ENCODE measurements around the gene TIMM17A.

The TIMM17A gene

GRCh38 chr1:201955009-201955728 is at the start of gene TIMM17A:
Gene TIMM17A, plus strand, starts transcription at chr1:201955503. Its CDS starts 24 bp downstream, at chr1:201955527.
- peak; percentile 96 for DNase-seq
- in situ Hi-C loops (cut with MboI; ENCODE audit: low pct_unique_long_range_greater_than_20kb, low sequenced_read_pairs), result loop anchor here (10.0 kb wide), 1 partner anchor 50 kb away; no protein-coding TSS in a partner anchor

GRCh38 chr1:201906336-201906735 is 49.0 kb upstream of the TIMM17A start:
- DNase-seq, result no peak

GRCh38 chr1:201907621-201908020 is 47.7 kb upstream of the TIMM17A start:
- DNase-seq, result no peak
- in situ Hi-C loops (cut with MboI; ENCODE audit: low pct_unique_long_range_greater_than_20kb, low sequenced_read_pairs), result loop anchor here (10.0 kb wide), 1 partner anchor 47 kb away; the partner anchor contains the start of gene TIMM17A

More at GRCh38 chr1:201906336-201906735, 49.0 kb upstream of the TIMM17A start:
- in situ Hi-C loops (cut with MboI; ENCODE audit: low pct_unique_long_range_greater_than_20kb, low sequenced_read_pairs), result loop anchor here (10.0 kb wide), 1 partner anchor 48 kb away; the partner anchor contains the start of gene TIMM17A

GRCh38 chr1:201911826-201912571 is 43.3 kb upstream of the TIMM17A start:
- in situ Hi-C loops (cut with MboI; ENCODE audit: low pct_unique_long_range_greater_than_20kb, low sequenced_read_pairs), result no loop called here
- DNase-seq, result no peak

GRCh38 chr1:201912832-201913231 is 42.5 kb upstream of the TIMM17A start:
- no peak for DNase-seq
- in situ Hi-C loops (cut with MboI; ENCODE audit: low pct_unique_long_range_greater_than_20kb, low sequenced_read_pairs), result no loop called here

- no peak for DNase-seq
- in situ Hi-C loops (cut with MboI; ENCODE audit: low pct_unique_long_range_greater_than_20kb, low sequenced_read_pairs), result no loop called here
Measured at GRCh38 chr1:201914456-201915235, 40.7 kb upstream of the TIMM17A start.

- in situ Hi-C loops (cut with MboI; ENCODE audit: low pct_unique_long_range_greater_than_20kb, low sequenced_read_pairs), result no loop called here
- DNase-seq, result no peak
Measured at GRCh38 chr1:201916649-201917249, 38.6 kb upstream of the TIMM17A start.

- in situ Hi-C loops (cut with MboI; ENCODE audit: low pct_unique_long_range_greater_than_20kb, low sequenced_read_pairs), result no loop called here
- DNase-seq, result no peak
Measured at GRCh38 chr1:201917362-201918033, 37.8 kb upstream of the TIMM17A start.

GRCh38 chr1:201918343-201918742 is 37.0 kb upstream of the TIMM17A start:
- no peak for DNase-seq
- in situ Hi-C loops (cut with MboI; ENCODE audit: low pct_unique_long_range_greater_than_20kb, low sequenced_read_pairs), result no loop called here

GRCh38 chr1:201921952-201922558 is 33.2 kb upstream of the TIMM17A start:
- in situ Hi-C loops (cut with MboI; ENCODE audit: low pct_unique_long_range_greater_than_20kb, low sequenced_read_pairs), result no loop called here
- no peak for DNase-seq

GRCh38 chr1:201925301-201925567 is 30.1 kb upstream of the TIMM17A start:
- no peak for DNase-seq
- in situ Hi-C loops (cut with MboI; ENCODE audit: low pct_unique_long_range_greater_than_20kb, low sequenced_read_pairs), result no loop called here

GRCh38 chr1:201925981-201926645 is 29.2 kb upstream of the TIMM17A start:
- in situ Hi-C loops (cut with MboI; ENCODE audit: low pct_unique_long_range_greater_than_20kb, low sequenced_read_pairs), result no loop called here
- no peak for DNase-seq

- DNase-seq, result no peak
- in situ Hi-C loops (cut with MboI; ENCODE audit: low pct_unique_long_range_greater_than_20kb, low sequenced_read_pairs), result no loop called here
Measured at GRCh38 chr1:201928266-201928665, 27.0 kb upstream of the TIMM17A start.

- in situ Hi-C loops (cut with MboI; ENCODE audit: low pct_unique_long_range_greater_than_20kb, low sequenced_read_pairs), result no loop called here
- no peak for DNase-seq
Measured at GRCh38 chr1:201930137-201930536, 25.2 kb upstream of the TIMM17A start.

- in situ Hi-C loops (cut with MboI; ENCODE audit: low pct_unique_long_range_greater_than_20kb, low sequenced_read_pairs), result no loop called here
- no peak for DNase-seq
Measured at GRCh38 chr1:201930803-201931202, 24.5 kb upstream of the TIMM17A start.

GRCh38 chr1:201933840-201934430 is 21.4 kb upstream of the TIMM17A start:
- in situ Hi-C loops (cut with MboI; ENCODE audit: low pct_unique_long_range_greater_than_20kb, low sequenced_read_pairs), result no loop called here
- no peak for DNase-seq

GRCh38 chr1:201937624-201938213 is 17.6 kb upstream of the TIMM17A start:
- no peak for DNase-seq
- in situ Hi-C loops (cut with MboI; ENCODE audit: low pct_unique_long_range_greater_than_20kb, low sequenced_read_pairs), result no loop called here

Data from KBM-7 (cell line).